ENCODE results near the gene TRMU. TPM values are rescaled to one million over a fixed set of nuclear protein-coding genes. Genes with fewer than 3 reads are reported as not detected.

The TRMU gene
- total and polyA plus RNA-seq, 10 donors: 23.7 to 59.6 (median 43.3) TPM

GRCh38 chr22:46355996-46356471, 20.5 kb downstream of the TRMU start:
- peak overlapping the region in 1 of 8 donors; percentile 1 for H3K27ac ChIP-seq
- H3K4me1 ChIP-seq: peaks cover 0 to 19% (median 3%) of the 10 kb centered on the region in 6 donors
- intact Hi-C loops (cut with DNase I; ENCODE audit: low total_unique reads): no loop called here
- no peaks in the 10 kb centered on the region for H3K9me3 ChIP-seq
- TF ChIP-seq, protein P1, sequence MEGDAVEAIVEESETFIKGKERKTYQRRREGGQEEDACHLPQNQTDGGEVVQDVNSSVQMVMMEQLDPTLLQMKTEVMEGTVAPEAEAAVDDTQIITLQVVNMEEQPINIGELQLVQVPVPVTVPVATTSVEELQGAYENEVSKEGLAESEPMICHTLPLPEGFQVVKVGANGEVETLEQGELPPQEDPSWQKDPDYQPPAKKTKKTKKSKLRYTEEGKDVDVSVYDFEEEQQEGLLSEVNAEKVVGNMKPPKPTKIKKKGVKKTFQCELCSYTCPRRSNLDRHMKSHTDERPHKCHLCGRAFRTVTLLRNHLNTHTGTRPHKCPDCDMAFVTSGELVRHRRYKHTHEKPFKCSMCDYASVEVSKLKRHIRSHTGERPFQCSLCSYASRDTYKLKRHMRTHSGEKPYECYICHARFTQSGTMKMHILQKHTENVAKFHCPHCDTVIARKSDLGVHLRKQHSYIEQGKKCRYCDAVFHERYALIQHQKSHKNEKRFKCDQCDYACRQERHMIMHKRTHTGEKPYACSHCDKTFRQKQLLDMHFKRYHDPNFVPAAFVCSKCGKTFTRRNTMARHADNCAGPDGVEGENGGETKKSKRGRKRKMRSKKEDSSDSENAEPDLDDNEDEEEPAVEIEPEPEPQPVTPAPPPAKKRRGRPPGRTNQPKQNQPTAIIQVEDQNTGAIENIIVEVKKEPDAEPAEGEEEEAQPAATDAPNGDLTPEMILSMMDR (IDR thresholded peaks at IDR 0.05 in 8 of 11, conservative IDR thresholded peaks at IDR 0.05 in 3 of 11): no peak
- TF ChIP-seq POLR2A (IDR thresholded peaks at IDR 0.05) (no peak), POLR2AphosphoS5 (IDR thresholded peaks at IDR 0.05) (no peak)
- 65 to 85% (median 85%) methylated on average over 8 to 12 of the region's 12 CpGs for WGBS, 5 donors
- H3K36me3 ChIP-seq: peaks cover 7 to 94% (median 76%) of the 10 kb centered on the region in 6 donors
- no peaks in the 10 kb centered on the region for H3K27me3 ChIP-seq (replicated peaks in 1 of 7)
- no peak for DNase-seq
- no peak overlapping the region for H3K4me3 ChIP-seq

DNA sequence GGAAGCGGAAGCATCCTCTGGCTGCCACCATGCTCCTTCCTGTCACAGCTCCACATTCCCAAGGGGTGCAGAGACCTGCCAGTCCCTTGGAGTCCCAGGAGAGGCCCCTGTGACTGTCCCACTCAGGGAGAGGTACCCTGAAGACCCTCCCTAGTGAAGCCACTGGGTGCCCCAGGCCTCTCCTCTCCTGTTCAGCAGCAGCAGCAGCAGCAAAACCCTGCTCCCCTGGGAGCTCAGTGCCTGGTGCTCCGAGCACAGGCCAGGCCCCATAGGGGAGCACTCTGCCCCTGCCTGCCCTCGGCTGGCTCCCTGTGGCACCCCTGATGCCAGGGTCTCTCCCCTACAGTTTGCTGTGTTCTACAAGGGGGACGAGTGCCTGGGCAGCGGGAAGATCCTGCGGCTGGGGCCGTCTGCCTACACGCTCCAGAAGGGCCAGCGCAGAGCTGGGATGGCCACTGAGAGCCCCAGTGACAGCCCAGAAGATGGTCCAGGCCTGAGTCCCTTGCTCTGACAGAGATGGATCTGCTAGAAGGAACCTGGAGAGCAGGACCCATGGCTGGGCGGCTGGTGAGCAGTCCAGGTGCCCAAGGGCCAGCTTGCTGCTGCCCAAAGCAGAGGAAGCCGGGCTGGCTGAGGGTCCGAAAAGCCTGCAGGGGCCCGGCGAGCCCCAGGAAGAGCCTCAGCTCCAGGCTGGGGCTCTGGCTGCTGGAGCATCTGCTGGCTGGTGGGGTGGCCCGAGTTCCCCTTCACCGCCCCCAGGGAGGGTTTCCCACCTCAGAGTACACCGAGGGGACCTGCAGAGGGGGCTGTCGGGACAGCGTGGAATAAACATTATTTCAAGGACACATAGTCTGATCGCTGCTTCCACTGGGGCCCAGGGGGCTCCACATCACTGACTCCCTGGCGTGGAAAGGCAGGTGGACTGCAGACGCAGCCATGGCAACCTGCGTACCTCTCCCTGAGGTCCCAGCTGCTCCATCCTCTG, 21.3 kb downstream of the TRMU start:
- Histone ChIP-seq H3K4me1 (peaks cover 0 to 19% (median 3%) of the 10 kb centered on the region in 6 donors), H3K27me3 (replicated peaks in 1 of 7) (no peaks in the 10 kb centered on the region), H3K9me3 (no peaks in the 10 kb centered on the region), H3K27ac (no peak overlapping the region), H3K36me3 (peaks cover 6 to 87% (median 68%) of the 10 kb centered on the region in 6 donors), H3K4me3 (no peak overlapping the region)
- DNase-seq: no peak
- TF ChIP-seq, protein P1 (IDR thresholded peaks at IDR 0.05 in 8 of 11, conservative IDR thresholded peaks at IDR 0.05 in 3 of 11): no peak
- TF ChIP-seq POLR2A (IDR thresholded peaks at IDR 0.05) (no peak), POLR2AphosphoS5 (IDR thresholded peaks at IDR 0.05) (peak in 1 of 3 donors; percentile 10)
- intact Hi-C loops (cut with DNase I; ENCODE audit: low total_unique reads): no loop called here
- 89 to 96% (median 92%) methylated on average over 21 to 23 of the region's 23 CpGs for WGBS, 5 donors

- WGBS, 5 donors: 76 to 89% (median 82%) methylated on average over 10 to 19 of the region's 19 CpGs
- H3K9me3 ChIP-seq: no peaks in the 10 kb centered on the region
- no peak overlapping the region for H3K27ac ChIP-seq
- intact Hi-C loops (cut with DNase I; ENCODE audit: low total_unique reads): no loop called here
- no peak for DNase-seq
- H3K36me3 ChIP-seq: peaks cover 0 to 77% (median 57%) of the 10 kb centered on the region in 6 donors
- TF ChIP-seq POLR2AphosphoS5 (IDR thresholded peaks at IDR 0.05) (peak in 1 of 3 donors; percentile 45), POLR2A (IDR thresholded peaks at IDR 0.05) (no peak)
- TF ChIP-seq, protein P1 (IDR thresholded peaks at IDR 0.05 in 8 of 11, conservative IDR thresholded peaks at IDR 0.05 in 3 of 11): no peak
- no peak overlapping the region for H3K4me3 ChIP-seq
- no peaks in the 10 kb centered on the region for H3K27me3 ChIP-seq (replicated peaks in 1 of 7)
- peaks cover 0 to 16% (median 3%) of the 10 kb centered on the region in 6 donors for H3K4me1 ChIP-seq
These were observed 22.4 kb downstream of the TRMU start for GRCh38 chr22:46357711-46358520.
